ENCODE measurements around the gene PHEX.

The PHEX gene

DNA sequence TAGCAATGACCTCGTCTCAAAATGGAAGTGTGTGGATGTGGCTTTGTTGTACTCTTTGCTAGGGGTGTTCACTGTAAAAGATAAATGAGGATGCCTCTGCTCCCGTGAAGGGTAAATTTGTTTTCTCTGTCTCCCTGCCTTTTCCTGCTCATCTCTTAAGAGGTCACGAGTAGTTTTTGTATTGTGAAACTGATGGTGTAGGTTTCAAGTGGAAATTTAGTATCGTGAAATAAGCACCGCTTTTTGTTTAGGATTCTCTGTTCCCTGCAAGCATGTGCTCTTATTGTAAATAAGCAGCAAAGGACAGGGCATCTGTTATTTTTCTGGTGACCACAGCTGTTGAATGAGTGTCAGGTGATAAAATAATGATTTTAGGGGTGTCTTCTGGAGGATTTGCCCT is 104.6 kb downstream of the PHEX start:
- intact Hi-C loops (cut with DNase I) = loop anchor here (2.0 to 10.0 kb wide), 3 partner anchors 56 to 1418 kb away; no protein-coding TSS in a partner anchor
- no peak for DNase-seq

- no peak for DNase-seq
- intact Hi-C loops (cut with DNase I) = loop anchor here (5.0 to 10.0 kb wide), 2 partner anchors 607 to 1415 kb away; no protein-coding TSS in a partner anchor
Measured at GRCh38 chrX:22139822-22140221, 107.7 kb downstream of the PHEX start.

DNA sequence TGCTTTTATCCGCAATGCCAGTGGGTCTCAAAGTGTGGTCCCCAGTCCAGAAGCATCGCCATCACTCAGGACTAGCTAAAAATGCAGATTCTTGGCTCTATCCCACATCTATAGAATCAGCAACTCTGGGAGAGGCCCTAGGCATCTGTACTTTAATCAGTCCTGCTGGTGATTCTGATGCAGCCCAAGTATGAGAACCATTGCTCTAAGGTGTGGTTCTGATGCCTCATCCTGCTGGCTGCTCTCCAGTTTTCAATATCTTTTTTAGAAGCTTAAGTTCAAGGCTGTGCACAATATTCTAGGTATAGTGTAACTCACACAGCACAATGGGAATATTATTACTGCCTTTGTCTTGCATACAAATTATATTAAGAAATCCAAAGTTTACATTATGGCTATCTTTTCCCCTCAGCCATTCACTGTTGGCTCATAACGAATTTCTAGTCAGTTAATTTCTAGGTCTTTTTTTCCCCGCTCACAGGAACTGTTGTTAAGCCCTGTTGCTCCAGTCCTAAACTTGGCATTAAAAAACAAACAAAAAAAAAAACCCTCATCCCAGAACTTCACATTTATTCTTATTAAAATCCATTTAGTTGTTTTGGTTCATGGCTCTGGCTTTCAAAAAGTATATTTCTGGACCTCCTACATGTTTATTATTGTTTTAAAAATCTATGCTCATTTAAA is 109.1 kb downstream of the PHEX start:
- intact Hi-C loops (cut with DNase I) = no loop called here
- no peak for DNase-seq

DNA sequence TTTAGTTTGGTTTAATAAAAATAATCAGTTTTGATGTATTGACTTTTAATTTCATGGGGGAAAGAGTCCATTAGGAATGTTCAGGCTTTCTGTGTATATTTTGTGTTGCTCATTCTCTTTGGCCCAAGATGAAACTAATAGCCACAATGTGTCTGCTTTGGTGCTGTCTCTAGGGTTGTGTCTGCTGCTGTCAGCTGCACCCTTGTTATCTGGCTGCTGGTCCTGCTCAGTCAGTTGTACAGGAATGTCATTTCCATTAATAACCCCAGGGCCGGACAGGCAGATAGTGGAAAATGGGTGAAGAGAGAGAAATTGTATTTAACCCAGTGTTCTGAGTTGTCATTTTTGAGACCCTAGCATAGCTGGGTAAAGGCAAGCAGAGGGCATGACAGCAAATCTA is 115.1 kb downstream of the PHEX start:
- intact Hi-C loops (cut with DNase I) = no loop called here
- no peak for DNase-seq

GRCh38 chrX:22147942-22148341 is 115.8 kb downstream of the PHEX start:
- DNase-seq = no peak
- intact Hi-C loops (cut with DNase I) = no loop called here

DNA sequence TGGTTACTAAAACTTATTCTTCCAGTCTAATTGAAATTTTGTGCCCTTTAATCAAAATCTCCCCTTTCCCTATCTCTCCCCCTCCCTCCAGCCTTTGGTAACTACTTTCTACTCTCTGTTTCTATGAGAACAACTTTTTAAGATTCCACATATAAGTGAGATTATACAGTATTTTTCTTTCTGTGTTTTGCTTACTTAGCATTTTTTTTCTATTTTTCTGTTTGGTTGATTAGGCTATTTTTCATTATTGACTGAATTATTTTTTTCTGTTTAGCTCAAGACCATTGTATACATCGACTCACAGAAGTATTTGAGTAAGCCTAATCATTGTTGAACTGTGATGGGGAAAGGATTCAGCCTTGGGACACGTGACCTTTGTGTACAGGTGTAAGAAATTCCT is 116.4 kb downstream of the PHEX start:
- intact Hi-C loops (cut with DNase I) = no loop called here
- DNase-seq = no peak

- intact Hi-C loops (cut with DNase I) = no loop called here
- DNase-seq = no peak
Measured at GRCh38 chrX:22150371-22150770, 118.2 kb downstream of the PHEX start.

DNA sequence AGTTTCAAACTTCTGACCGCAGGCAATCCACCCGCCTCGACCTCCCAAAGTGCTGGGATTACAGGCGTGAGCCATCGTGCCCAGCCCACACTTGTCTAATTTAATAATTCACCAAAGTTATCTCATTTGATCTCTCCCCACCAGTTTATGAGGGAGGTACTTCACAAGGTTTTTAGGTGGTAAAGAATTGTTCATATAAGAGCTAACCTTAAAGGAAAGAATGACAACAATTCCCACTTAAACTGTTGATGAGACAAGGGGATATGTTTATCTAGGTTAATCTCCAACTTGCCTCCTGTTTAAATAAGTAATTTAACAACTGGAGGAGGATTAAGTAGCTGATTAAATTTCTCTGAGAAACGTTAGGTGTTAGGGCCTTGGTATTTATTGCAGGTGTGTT is 123.0 kb downstream of the PHEX start:
- intact Hi-C loops (cut with DNase I) = no loop called here
- DNase-seq = no peak

DNA sequence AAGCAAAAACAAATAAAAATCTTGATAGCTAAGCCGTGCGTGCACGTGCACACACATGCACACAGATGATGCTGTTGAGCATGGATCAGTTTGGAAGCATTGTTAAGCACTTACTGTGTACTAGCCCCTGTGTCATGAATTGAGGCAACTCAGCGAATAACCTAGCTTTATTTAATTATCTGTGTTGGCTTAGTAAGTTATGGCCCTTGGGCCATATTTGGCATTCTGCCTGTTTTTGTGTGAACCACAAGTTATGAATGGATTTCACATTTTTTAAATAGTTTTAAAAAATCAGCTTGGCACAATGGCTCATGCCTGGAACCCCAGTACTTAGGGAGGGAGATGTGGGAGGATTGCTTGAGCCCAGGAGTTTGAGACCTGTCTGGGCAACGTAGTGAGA is 126.9 kb downstream of the PHEX start:
- intact Hi-C loops (cut with DNase I) = no loop called here
- no peak for DNase-seq

GRCh38 chrX:22163326-22163725 is 131.2 kb downstream of the PHEX start:
- no peak for DNase-seq
- intact Hi-C loops (cut with DNase I) = no loop called here

DNA sequence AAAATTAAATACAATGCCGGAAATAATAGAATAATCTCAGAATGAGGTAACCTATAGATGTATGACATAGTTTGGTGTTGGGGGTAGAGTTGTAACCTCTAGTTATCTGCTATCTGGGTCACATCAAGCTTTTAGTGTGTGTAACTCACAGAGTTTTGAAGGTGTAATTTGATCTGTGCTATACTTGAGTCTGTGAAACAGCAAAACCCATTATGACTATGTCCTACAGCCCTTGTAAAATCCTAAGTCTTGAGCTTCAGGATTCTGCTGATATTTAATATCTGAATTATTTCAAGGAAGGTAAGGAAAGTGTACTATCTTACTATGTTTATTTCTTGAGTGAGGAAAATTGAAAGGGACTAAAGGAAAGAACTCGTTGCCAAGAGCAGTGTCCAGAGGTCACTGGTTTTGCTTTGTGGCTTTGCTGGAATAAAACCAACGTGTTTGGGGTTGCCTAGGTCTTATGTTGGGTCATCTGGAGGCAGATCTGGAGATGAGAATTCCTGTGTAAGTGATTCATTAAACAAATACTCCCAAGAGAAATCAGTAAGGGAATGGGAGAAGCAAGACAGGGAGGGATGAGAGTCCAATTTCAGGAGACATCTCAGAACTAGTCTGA is 132.8 kb downstream of the PHEX start:
- intact Hi-C loops (cut with DNase I) = no loop called here
- no peak for DNase-seq

- intact Hi-C loops (cut with DNase I) = no loop called here
- no peak for DNase-seq
Measured at GRCh38 chrX:22165732-22166457, 133.8 kb downstream of the PHEX start.

- no peak for DNase-seq
- intact Hi-C loops (cut with DNase I) = no loop called here
Measured at GRCh38 chrX:22171287-22172060, 139.3 kb downstream of the PHEX start.

- DNase-seq = no peak
- intact Hi-C loops (cut with DNase I) = no loop called here
Measured at GRCh38 chrX:22173966-22174365, 141.8 kb downstream of the PHEX start.

DNA sequence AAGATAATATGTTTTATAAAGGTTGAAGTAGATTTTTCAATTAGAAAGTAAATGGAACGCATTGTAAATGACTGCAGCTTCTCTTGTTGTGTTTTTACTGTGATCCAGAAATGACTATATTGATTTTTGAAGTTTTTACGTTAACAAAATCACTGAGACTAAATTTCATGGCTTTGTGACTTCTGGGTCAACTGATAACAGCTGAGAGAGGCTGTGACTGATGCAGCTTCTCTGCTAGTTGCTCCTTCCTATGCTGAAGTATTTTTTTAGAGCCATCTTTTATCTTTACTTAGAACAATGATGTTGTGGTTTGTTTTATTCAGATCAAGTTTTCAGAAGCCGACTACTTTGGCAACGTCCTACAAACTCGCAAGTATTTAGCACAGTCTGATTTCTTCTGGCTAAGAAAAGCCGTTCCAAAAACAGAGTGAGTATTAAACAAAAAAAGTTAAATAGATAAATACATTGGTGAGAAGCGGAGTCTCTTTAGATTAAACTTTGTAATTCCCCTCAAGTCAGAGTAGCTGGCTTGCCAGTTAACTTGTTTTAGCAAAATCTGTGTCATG is 145.9 kb downstream of the PHEX start:
- no peak for DNase-seq
- intact Hi-C loops (cut with DNase I) = no loop called here

- intact Hi-C loops (cut with DNase I) = no loop called here
- no peak for DNase-seq
Measured at GRCh38 chrX:22184096-22184495, 152.0 kb downstream of the PHEX start.

DNA sequence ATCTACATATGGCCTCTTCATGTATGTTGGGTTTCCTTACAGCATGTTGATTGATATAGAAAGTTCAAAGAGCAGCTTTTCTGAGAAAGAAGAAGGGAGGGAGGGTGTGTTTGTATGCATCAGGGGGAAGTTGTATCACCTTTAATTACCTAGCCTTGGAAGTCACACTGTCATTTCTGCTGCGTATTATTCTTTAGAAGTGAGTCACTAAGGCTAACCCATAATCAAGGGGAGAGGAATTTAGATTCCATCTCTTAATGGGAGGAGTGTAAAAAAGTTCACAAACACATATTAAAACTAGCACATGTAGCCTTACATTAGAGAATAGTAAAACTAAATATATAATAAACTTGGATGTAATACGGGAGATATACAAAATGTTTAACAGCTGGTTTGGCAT is 154.0 kb downstream of the PHEX start:
- intact Hi-C loops (cut with DNase I) = no loop called here
- DNase-seq = no peak

DNA sequence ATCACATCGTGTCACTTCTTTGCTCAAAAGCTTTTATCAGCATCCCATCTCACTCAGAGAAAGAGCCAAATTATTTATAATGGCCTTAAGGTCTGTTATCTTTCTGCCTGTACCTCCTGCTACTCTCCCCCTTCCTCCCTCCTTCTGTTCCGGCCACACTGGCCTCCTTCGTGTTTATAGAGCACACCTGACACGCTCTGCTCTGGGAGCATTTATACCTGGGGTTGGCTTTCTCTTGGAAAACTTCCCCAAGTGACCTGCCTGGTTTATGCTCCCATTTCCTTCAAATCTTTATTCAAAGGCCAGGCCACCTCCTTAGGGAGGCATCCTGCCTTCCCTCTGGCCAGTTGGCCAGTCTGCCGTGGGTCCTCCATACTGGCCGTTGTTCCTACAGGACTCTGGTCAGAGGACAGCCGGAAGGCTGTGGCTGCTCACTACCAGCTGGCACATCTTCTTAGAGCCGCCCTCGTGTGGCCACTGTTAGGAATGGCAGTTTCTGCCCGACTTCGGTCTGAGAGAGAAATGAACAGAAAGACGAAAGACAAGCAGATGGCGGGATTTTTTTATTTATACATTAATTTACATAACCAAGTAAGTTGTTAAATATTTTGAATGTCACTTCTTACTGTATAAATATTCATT is 160.4 kb downstream of the PHEX start:
- DNase-seq = peak; percentile 19 to 95 (median 58)
- intact Hi-C loops (cut with DNase I) = loop anchor here (2.0 to 10.0 kb wide), 3 partner anchors 56 to 1668 kb away; no protein-coding TSS in a partner anchor

- intact Hi-C loops (cut with DNase I) = loop anchor here (2.0 to 10.0 kb wide), 3 partner anchors 57 to 1669 kb away; no protein-coding TSS in a partner anchor
- DNase-seq = no peak
Measured at GRCh38 chrX:22193851-22194659, 161.9 kb downstream of the PHEX start.
